GM23248 (cell line): Measurements from ENCODE around the gene FBXO34. TPM values are rescaled to one million over a fixed set of nuclear protein-coding genes. Genes with fewer than 3 reads are reported as not detected.

ENCODE experiments used
- DNase-seq: peaks from one replicate; pipeline ENCODE4 v3.0.0-alpha.2; 2015
- H2AFZ ChIP-seq: fragments of 200-600 bp; sonication (generic); 2 replicates; pipeline ENCODE4 v1.6.1; 2016; ENCODE audit warnings: antibody characterized with exemption
- H3F3A ChIP-seq: fragments of 200-600 bp; sonication (generic); 2 replicates; pipeline ENCODE4 v1.6.1; 2016; ENCODE audit warnings: mild to moderate bottlenecking, antibody characterized with exemption, mixed run types; ENCODE audit not compliant: insufficient read depth
- H3K27ac ChIP-seq: fragments of 200-600 bp; sonication (generic); 2 replicates; pipeline ENCODE4 v1.5.1; 2016; ENCODE audit warnings: mild to moderate bottlenecking
- H3K27me3 ChIP-seq: fragments of 200-600 bp; sonication (generic); replicated peaks from 2 replicates; pipeline ENCODE4 v1.6.1; 2016; ENCODE audit warnings: mild to moderate bottlenecking; ENCODE audit not compliant: insufficient read depth
- H3K36me3 ChIP-seq: fragments of 200-600 bp; sonication (generic); 2 replicates; pipeline ENCODE4 v1.6.1; 2016; ENCODE audit warnings: low read depth, mild to moderate bottlenecking
- H3K4me1 ChIP-seq: fragments of 200-600 bp; sonication (generic); 2 replicates; pipeline ENCODE4 v1.6.1; 2016; ENCODE audit warnings: mild to moderate bottlenecking; ENCODE audit not compliant: insufficient read depth
- H3K4me2 ChIP-seq: fragments of 200-600 bp; sonication (generic); one replicate; pipeline ENCODE4 v1.6.1; 2016; ENCODE audit warnings: mild to moderate bottlenecking; ENCODE audit not compliant: unreplicated experiment
- H3K4me3 ChIP-seq: fragments of 200-600 bp; sonication (generic); 2 replicates; pipeline ENCODE4 v1.5.1; 2016; ENCODE audit warnings: mild to moderate bottlenecking
- H3K79me2 ChIP-seq: fragments of 200-600 bp; sonication (generic); 2 replicates; pipeline ENCODE4 v1.6.1; 2016; ENCODE audit warnings: mild to moderate bottlenecking; ENCODE audit not compliant: insufficient read depth
- H3K9ac ChIP-seq: fragments of 200-600 bp; sonication (generic); 2 replicates; pipeline ENCODE4 v1.6.1; 2016; ENCODE audit warnings: mild to moderate bottlenecking
- H3K9me2 ChIP-seq: fragments of 200-600 bp; sonication (generic); 2 replicates; pipeline ENCODE4 v1.6.1; 2016; ENCODE audit warnings: mixed run types, mild to moderate bottlenecking, moderate library complexity; ENCODE audit not compliant: insufficient read depth
- H3K9me3 ChIP-seq: fragments of 200-600 bp; sonication (generic); one replicate; pipeline ENCODE4 v1.6.1; 2017; ENCODE audit warnings: low read depth
- H4K20me1 ChIP-seq: fragments of 200-600 bp; sonication (generic); 2 replicates; pipeline ENCODE4 v1.6.0; 2016; ENCODE audit not compliant: insufficient read depth
- EZH2 ChIP-seq: fragments of 200-600 bp; sonication (generic); IDR thresholded peaks from 2 replicates; pipeline ENCODE4 v1.6.1; 2018; ENCODE audit warnings: antibody characterized with exemption, mild to moderate bottlenecking; ENCODE audit not compliant: insufficient read depth, poor library complexity, severe bottlenecking
- EZH2phosphoT487 ChIP-seq: fragments of 200-600 bp; sonication (generic); IDR thresholded peaks from 2 replicates; pipeline ENCODE4 v1.6.1; 2018; ENCODE audit warnings: antibody characterized with exemption, moderate library complexity, mild to moderate bottlenecking, low read depth; ENCODE audit not compliant: insufficient read depth
- WGBS, 2 experiments: methylation state at CpG; one replicate each; pipeline ENCODE4 v1.1.6; 2015 to 2017; ENCODE audit warnings: low lambda C conversion rate in 2 of 2, low coverage in 1 of 2; ENCODE audit errors: missing lambda C conversion rate in 2 of 2; 5-methylcytosine and 5-hydroxymethylcytosine counted together
- in situ Hi-C: fragments of 300-500 bp; cut with MboI; formaldehyde crosslinking; loops from 2 replicates; pipeline ENCODE4 v1.15.0; 2020
- polyA plus RNA-seq: library from polyadenylated mRNA; unstranded; fragments of >200 nt; fragmentation: Nextera tagmentation; extraction: Ambion mirVana; gene quantifications from 2 replicates; pipeline ENCODE4 v1.2.1, GENCODE V29; 2016
- total RNA-seq: library from RNA; depleted of rRNA; stranded (reverse); fragments of >200 nt; shearing (Covaris generic); gene quantifications from 2 replicates; pipeline ENCODE4 v1.2.3, GENCODE V29; 2014

Gene FBXO34
- total and polyA plus RNA-seq, 2 experiments from 2014 or later: 10.2 to 10.5 TPM

GRCh38 chr14:55354500-55354899 is 83.3 kb downstream of the FBXO34 start:
- H3K79me2 ChIP-seq: no peaks in the 10 kb centered on the region
- no peak overlapping the region for H3K27ac ChIP-seq
- no peaks in the 10 kb centered on the region for H3K9me3 ChIP-seq
- peak; percentile 57 for DNase-seq
- no peak for TF ChIP-seq EZH2phosphoT487
- TF ChIP-seq EZH2: no peak
- no peak overlapping the region for H3K4me2 ChIP-seq
- no peak overlapping the region for H3K9ac ChIP-seq
- 73 to 79% methylated on average over 5 of the region's 5 CpGs for WGBS, 2 experiments
- in situ Hi-C loops: no loop called here
- no peaks in the 10 kb centered on the region for H3K4me1 ChIP-seq
- no peak overlapping the region for H3K4me3 ChIP-seq
- no peaks in the 10 kb centered on the region for H3K27me3 ChIP-seq
- H3F3A ChIP-seq: no peaks in the 10 kb centered on the region
- H4K20me1 ChIP-seq: no peaks in the 10 kb centered on the region
- H2AFZ ChIP-seq: no peak overlapping the region
- H3K36me3 ChIP-seq: peaks cover 8% of the 10 kb centered on the region
- no peaks in the 10 kb centered on the region for H3K9me2 ChIP-seq

DNA sequence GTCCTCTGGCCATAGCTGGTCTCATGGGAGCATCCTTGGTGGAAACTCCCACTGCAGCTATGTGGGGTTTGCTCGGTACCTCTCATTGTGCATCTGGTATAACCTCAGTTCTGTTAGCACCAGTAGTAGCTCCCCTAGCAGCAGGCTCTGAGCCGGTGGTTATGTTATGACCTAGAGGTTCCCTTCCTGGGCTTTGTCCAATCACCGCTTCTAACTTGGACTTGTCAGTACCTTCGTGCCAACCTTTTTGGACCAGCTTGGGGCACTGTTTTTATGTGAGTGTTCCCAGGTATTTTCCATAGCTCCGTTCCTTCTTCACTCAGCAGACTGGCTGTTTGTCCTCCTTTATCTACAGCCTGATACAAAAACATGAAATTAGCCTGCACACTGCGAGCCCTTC is 84.7 kb downstream of the FBXO34 start:
- Histone ChIP-seq H3F3A (no peaks in the 10 kb centered on the region), H2AFZ (no peak overlapping the region), H3K4me2 (no peak overlapping the region), H3K27ac (no peak overlapping the region), H3K36me3 (peaks cover 8% of the 10 kb centered on the region), H3K9me2 (no peaks in the 10 kb centered on the region), H3K27me3 (no peaks in the 10 kb centered on the region), H3K9ac (no peak overlapping the region), H3K4me3 (no peak overlapping the region), H4K20me1 (no peaks in the 10 kb centered on the region), H3K9me3 (no peaks in the 10 kb centered on the region), H3K79me2 (no peaks in the 10 kb centered on the region), H3K4me1 (no peaks in the 10 kb centered on the region)
- no peak for DNase-seq
- no peak for TF ChIP-seq EZH2phosphoT487
- TF ChIP-seq EZH2: no peak
- WGBS, 2 experiments: 89 to 91% methylated on average over 6 of the region's 6 CpGs
- in situ Hi-C loops: no loop called here

DNA sequence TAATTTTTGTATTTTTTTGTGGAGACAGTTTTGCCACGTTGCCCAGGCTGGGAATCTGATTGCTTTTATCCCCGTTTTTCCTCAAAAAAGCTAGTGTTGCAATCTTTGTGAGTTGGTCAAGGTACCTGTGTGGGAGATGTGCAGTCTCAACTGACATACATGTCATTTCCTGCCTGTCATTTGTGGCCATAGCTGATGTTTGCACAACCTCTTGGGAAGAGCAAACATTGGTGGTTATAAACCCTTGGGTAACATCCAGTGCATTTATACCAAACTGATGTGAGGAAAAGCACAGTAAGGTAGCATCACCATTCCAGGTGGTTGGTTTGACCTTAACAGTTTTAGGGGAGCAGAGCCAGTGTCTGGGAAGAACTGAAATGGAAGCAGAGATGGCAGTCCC is 85.7 kb downstream of the FBXO34 start:
- no peaks in the 10 kb centered on the region for H3K9me2 ChIP-seq
- H4K20me1 ChIP-seq: no peaks in the 10 kb centered on the region
- H3K79me2 ChIP-seq: no peaks in the 10 kb centered on the region
- H3K27ac ChIP-seq: no peak overlapping the region
- no peaks in the 10 kb centered on the region for H3K9me3 ChIP-seq
- H3K4me1 ChIP-seq: no peaks in the 10 kb centered on the region
- H3K27me3 ChIP-seq: no peaks in the 10 kb centered on the region
- TF ChIP-seq EZH2 (no peak), EZH2phosphoT487 (no peak)
- WGBS, 2 experiments: 96 to 97% methylated on average over 2 of the region's 2 CpGs
- H3F3A ChIP-seq: no peaks in the 10 kb centered on the region
- in situ Hi-C loops: no loop called here
- H3K9ac ChIP-seq: no peak overlapping the region
- H3K36me3 ChIP-seq: peaks cover 8% of the 10 kb centered on the region
- no peak overlapping the region for H2AFZ ChIP-seq
- no peak overlapping the region for H3K4me3 ChIP-seq
- DNase-seq: no peak
- no peak overlapping the region for H3K4me2 ChIP-seq

- Histone ChIP-seq H3K4me2 (no peak overlapping the region), H3K36me3 (no peaks in the 10 kb centered on the region; the same call in 1 of the 2 replicates), H3K27me3 (no peaks in the 10 kb centered on the region), H2AFZ (no peak overlapping the region), H3K4me1 (no peaks in the 10 kb centered on the region), H3K9me3 (no peaks in the 10 kb centered on the region), H3K27ac (no peak overlapping the region), H3K79me2 (no peaks in the 10 kb centered on the region), H4K20me1 (no peaks in the 10 kb centered on the region), H3K9me2 (no peaks in the 10 kb centered on the region), H3K4me3 (no peak overlapping the region), H3F3A (no peaks in the 10 kb centered on the region), H3K9ac (no peak overlapping the region)
- 83 to 86% methylated on average over 4 of the region's 4 CpGs for WGBS, 2 experiments
- no peak for DNase-seq
- TF ChIP-seq EZH2 (no peak), EZH2phosphoT487 (no peak)
- in situ Hi-C loops: no loop called here
Measured at GRCh38 chr14:55359307-55359706, 88.1 kb downstream of the FBXO34 start.

DNA sequence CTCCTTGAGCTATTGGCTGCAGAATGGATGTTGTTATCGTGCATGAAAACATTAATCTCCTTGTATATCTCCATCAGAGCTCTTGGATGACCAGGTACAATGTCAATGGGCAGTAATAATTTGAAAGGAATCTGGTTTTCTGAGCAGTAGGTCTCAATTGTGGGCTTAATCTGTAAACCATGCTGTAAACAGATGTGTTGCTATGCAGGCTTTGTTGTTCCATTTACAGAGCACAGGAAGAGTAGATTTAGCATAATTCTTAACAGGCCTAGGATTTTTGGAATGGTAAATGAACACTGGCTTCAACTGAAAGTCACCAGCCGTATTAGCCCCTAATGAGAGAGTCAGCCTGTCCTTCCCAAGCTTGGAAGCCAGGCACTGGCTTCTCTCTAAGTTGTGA is 90.0 kb downstream of the FBXO34 start:
- 39 to 43% methylated on average over 2 of the region's 2 CpGs for WGBS, 2 experiments
- Histone ChIP-seq H2AFZ (no peak overlapping the region), H3K4me2 (no peak overlapping the region), H4K20me1 (no peaks in the 10 kb centered on the region), H3K4me3 (no peak overlapping the region), H3K4me1 (peaks cover 8% of the 10 kb centered on the region), H3F3A (peaks cover 4% of the 10 kb centered on the region; the same call in 1 of the 2 replicates), H3K36me3 (no peaks in the 10 kb centered on the region; the same call in 1 of the 2 replicates), H3K27ac (no peak overlapping the region), H3K27me3 (no peaks in the 10 kb centered on the region), H3K9me2 (no peaks in the 10 kb centered on the region), H3K79me2 (no peaks in the 10 kb centered on the region), H3K9me3 (no peaks in the 10 kb centered on the region), H3K9ac (no peak overlapping the region)
- in situ Hi-C loops: no loop called here
- DNase-seq: no peak
- no peak for TF ChIP-seq EZH2phosphoT487
- no peak for TF ChIP-seq EZH2
